ENCODE measurements around the gene ZNF296. TPM values are rescaled to one million over a fixed set of nuclear protein-coding genes. Genes with fewer than 3 reads are reported as not detected.
A peak's percentile ranks its signal among the peaks of the same experiment; 100 is the strongest.

ZNF296 gene
- total RNA-seq, 1 donor from 2014 or later, result 1.7 TPM

DNA sequence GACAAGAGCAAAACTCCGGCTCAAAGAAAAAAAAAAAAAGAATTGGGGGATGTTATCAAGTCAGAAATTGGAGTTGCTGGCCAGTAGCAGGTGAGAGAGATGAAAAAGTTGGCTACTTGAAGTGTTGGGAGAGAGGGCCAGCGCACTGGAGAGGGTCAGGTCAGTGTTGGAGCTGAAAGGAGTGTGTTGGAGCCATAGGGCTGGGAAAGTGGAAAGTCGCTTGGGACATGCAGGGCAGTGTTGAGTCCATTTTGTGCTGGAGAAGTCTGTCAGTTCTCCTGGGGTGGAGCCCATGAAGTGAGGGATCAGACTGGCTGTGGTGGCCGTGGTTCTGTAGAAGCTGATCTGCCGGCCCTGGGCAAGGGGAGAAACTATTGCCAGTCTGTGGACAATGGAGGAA, 18.4 kb upstream of the ZNF296 start:
- no peak overlapping the region for H3K4me3 ChIP-seq
- intact Hi-C loops (cut with DNase I), result no loop called here

DNA sequence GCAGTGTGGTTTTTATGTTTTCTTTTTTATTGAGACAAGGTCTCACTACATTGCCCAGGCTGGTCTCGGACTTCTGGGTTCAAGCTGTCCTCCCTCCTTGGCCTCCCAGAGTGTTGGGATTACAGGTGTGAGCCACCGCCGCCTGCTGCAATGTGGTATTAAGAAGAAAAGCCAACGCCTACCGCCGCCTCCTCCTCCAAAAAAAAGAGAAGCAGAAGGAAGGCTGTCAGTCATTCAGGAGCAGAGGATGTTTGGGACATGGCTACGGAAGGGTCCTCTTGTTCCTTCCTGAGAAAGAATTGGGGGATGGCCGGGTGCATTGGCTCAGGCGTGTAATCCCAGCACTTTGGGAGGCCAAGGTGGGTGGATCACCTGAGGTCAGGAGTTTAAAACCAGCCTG, 17.9 kb upstream of the ZNF296 start:
- no peak for DNase-seq
- H3K27me3 ChIP-seq, result no peaks in the 10 kb centered on the region
- H3K4me3 ChIP-seq, result peak overlapping the region; percentile 92
- no peak for ATAC-seq
- no peak overlapping the region for H3K27ac ChIP-seq
- intact Hi-C loops (cut with DNase I), result no loop called here
- TF ChIP-seq, protein P1, sequence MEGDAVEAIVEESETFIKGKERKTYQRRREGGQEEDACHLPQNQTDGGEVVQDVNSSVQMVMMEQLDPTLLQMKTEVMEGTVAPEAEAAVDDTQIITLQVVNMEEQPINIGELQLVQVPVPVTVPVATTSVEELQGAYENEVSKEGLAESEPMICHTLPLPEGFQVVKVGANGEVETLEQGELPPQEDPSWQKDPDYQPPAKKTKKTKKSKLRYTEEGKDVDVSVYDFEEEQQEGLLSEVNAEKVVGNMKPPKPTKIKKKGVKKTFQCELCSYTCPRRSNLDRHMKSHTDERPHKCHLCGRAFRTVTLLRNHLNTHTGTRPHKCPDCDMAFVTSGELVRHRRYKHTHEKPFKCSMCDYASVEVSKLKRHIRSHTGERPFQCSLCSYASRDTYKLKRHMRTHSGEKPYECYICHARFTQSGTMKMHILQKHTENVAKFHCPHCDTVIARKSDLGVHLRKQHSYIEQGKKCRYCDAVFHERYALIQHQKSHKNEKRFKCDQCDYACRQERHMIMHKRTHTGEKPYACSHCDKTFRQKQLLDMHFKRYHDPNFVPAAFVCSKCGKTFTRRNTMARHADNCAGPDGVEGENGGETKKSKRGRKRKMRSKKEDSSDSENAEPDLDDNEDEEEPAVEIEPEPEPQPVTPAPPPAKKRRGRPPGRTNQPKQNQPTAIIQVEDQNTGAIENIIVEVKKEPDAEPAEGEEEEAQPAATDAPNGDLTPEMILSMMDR (IDR thresholded peaks at IDR 0.05), result no peak
- peaks cover 9% of the 10 kb centered on the region for H3K36me3 ChIP-seq
- no peaks in the 10 kb centered on the region for H3K9me3 ChIP-seq
- H3K4me1 ChIP-seq, result peaks cover 49% of the 10 kb centered on the region

More for the DNA sequence above, 18.4 kb upstream of the ZNF296 start:
- ATAC-seq (no peak), DNase-seq (no peak)
- H3K4me1 ChIP-seq, result peaks cover 55% of the 10 kb centered on the region
- no peaks in the 10 kb centered on the region for H3K27me3 ChIP-seq
- H3K36me3 ChIP-seq, result peaks cover 9% of the 10 kb centered on the region
- no peaks in the 10 kb centered on the region for H3K9me3 ChIP-seq
- TF ChIP-seq, protein P1 (IDR thresholded peaks at IDR 0.05), result no peak
- no peak overlapping the region for H3K27ac ChIP-seq

DNA sequence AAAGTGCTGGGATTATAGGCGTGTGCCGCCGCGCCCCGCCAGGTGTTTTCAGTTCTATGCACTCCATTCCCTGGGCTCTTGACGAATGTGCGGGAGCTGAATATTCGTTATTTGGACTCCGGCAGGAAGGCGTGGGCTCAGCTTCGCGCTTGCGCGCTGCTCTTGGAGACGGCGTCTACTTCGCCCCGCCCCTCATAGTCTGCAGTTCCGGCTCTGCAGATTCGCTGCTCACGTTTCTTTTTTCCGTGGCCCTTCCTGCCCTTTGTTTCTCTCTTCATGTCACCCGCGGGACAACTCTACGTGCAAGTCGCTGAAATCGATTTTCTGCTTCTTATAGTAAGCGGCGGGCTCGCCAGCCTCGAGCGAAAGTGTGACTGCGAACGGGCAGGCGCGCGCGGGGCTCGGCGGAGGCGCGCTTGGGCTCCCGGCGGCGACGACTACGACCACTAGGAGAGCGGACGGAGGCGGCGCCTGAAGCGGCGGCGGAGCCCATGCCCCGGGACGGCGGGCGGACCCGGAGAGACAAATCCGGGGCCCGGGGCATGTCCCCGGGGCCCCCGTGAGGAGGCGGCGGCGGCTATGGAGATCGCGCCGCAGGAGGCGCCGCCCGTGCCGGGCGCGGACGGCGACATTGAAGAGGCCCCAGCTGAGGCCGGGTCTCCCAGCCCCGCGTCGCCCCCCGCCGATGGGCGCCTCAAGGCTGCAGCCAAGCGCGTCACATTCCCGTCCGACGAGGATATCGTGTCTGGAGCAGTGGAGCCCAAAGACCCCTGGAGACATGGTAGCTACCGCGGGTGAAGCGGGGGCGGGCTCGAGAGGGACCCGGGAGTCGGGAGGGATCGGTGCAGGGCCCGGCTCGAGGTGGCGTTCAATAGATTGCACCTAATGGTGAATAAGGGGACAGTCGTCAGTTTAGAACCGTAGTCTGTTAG, 16.7 kb upstream of the ZNF296 start, which contains the start of gene PPP1R37:
PPP1R37 (plus strand) TSS at position 433 of the 932 bp plus-strand sequence; CDS start at position 580, 147 bp downstream.
- H3K9me3 ChIP-seq, result no peaks in the 10 kb centered on the region
- H3K36me3 ChIP-seq, result peaks cover 9% of the 10 kb centered on the region
- ATAC-seq (peak; percentile 91), DNase-seq (peak; percentile 97)
- H3K27ac ChIP-seq, result peak within 1 kb of the TSS; percentile 94
- TF ChIP-seq, protein P1 (IDR thresholded peaks at IDR 0.05), result peak; percentile 19
- H3K4me1 ChIP-seq, result peaks cover 38% of the 10 kb centered on the region
- H3K4me3 ChIP-seq, result peak within 1 kb of the TSS; percentile 92
- no peaks in the 10 kb centered on the region for H3K27me3 ChIP-seq
- intact Hi-C loops (cut with DNase I), result no loop called here

DNA sequence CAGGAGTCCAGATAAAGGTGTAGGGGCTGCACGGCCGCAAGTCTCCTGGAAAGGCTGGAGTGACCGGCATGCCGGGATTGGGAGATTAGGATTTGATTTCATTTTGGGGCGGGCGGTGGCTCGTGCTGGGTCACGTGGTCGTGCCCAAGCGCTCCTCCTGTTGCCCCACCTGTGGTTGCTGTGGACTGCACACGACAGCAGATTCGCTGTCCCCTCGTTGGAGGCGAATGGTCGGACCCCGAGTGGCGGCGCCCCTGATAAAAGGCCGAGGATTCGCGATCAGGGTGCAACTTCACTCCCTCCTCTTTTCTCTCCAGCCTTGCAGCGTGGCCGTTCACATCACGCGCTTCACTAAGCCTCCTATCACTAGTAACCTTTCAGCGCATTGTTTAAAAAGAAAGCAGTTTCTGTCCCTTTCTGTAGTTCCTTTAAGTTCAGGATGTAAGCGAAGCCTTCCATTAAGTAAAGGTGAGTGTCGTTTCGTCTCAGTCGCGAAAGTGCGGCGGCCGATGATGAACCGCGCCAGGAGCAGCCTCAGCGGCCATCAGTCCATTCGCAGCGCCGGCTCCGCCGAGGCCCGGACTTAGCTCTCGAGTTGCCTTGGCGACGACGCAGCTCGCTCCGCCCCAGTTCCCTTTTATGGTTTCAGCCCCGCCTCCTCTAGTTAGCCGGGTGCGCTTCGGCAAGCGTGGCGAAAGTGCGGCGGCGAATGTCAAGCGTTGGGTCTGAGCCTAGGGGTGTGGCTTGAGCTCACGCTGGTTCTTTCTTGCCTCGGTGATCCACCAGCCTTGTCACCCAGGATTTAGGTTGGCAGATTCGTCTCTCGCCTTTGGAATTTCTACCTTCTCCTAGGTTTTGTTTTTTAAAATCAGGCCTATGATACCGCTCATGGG, 15.0 kb upstream of the ZNF296 start:
- ATAC-seq (peak; percentile 95), DNase-seq (peak; percentile 98)
- Histone ChIP-seq H3K4me1 (peaks cover 29% of the 10 kb centered on the region), H3K27ac (peak overlapping the region; percentile 94), H3K9me3 (no peaks in the 10 kb centered on the region), H3K36me3 (peaks cover 9% of the 10 kb centered on the region), H3K4me3 (peak overlapping the region; percentile 92), H3K27me3 (no peaks in the 10 kb centered on the region)
- TF ChIP-seq, protein P1 (IDR thresholded peaks at IDR 0.05), result no peak
- intact Hi-C loops (cut with DNase I), result no loop called here

- no peak overlapping the region for H3K4me3 ChIP-seq
- DNase-seq (no peak), ATAC-seq (no peak)
- peaks cover 23% of the 10 kb centered on the region for H3K4me1 ChIP-seq
- intact Hi-C loops (cut with DNase I), result no loop called here
- H3K9me3 ChIP-seq, result no peaks in the 10 kb centered on the region
- TF ChIP-seq, protein P1 (IDR thresholded peaks at IDR 0.05), result no peak
- H3K36me3 ChIP-seq, result peaks cover 9% of the 10 kb centered on the region
- H3K27me3 ChIP-seq, result no peaks in the 10 kb centered on the region
- H3K27ac ChIP-seq, result no peak overlapping the region
Measured at GRCh38 chr19:45090606-45091005, 14.3 kb upstream of the ZNF296 start.
